HEK293 (cell line): ENCODE results near the gene SEMA3A.
A peak's percentile ranks its signal among the peaks of the same experiment; 100 is the strongest.

Experiments used
- CTCF ChIA-PET: fragments of 350-600 bp; formaldehyde crosslinking; extraction: SDS; loops from one replicate; lab custom pipeline; 2021; ENCODE audit warnings: antibody characterized with exemption; lab: Yijun Ruan, JAX
- POLR2A ChIA-PET: fragments of 300-600 bp; formaldehyde crosslinking; extraction: SDS; loops from one replicate; lab custom pipeline; 2020; ENCODE audit warnings: antibody characterized with exemption, inconsistent platforms; lab: Yijun Ruan, JAX
- H3K27ac ChIP-seq: fragments of 200-500 bp; sonication (Bioruptor generic); 2 replicates; pipeline ENCODE4 v1.5.1; 2014; ENCODE audit warnings: low read depth, low read length, control low read depth, inconsistent platforms; ENCODE audit errors: extremely low read depth
- H3K36me3 ChIP-seq, 2 experiments: fragments of 200-500 bp in 1 of 2; sonication (Bioruptor generic) in 1 of 2; 1 replicate in 1 of 2; 2 replicates in 1 of 2; pipeline ENCODE4 v1.5.1; 2014 to 2017; ENCODE audit warnings: inconsistent platforms in 2 of 2, low read length in 2 of 2; ENCODE audit not compliant: control insufficient read depth in 2 of 2, insufficient read depth in 1 of 2
- H3K4me1 ChIP-seq: fragments of 200-500 bp; sonication (Bioruptor generic); 2 replicates; pipeline ENCODE4 v1.5.1; 2014; ENCODE audit warnings: mild to moderate bottlenecking, low read length, inconsistent platforms; ENCODE audit not compliant: control insufficient read depth, insufficient read depth
- H3K4me3 ChIP-seq: 2 replicates; pipeline ENCODE4 v1.5.1; 2011; ENCODE audit warnings: low read depth, mild to moderate bottlenecking, control low read depth, low read length, moderate library complexity
- H3K9me3 ChIP-seq: fragments of 200-500 bp; sonication (Bioruptor generic); 2 replicates; pipeline ENCODE4 v1.5.1; 2014; ENCODE audit warnings: low read depth, low read length, inconsistent platforms; ENCODE audit not compliant: control insufficient read depth, insufficient read depth
- EGR2 ChIP-seq: fragments of 450-650 bp; formaldehyde crosslinking; IDR thresholded peaks from 2 replicates; pipeline ENCODE4 v1.5.1; 2016; ENCODE audit warnings: low read depth, missing biosample characterization, missing genetic modification characterization
- FEZF1 ChIP-seq: fragments of 450-650 bp; formaldehyde crosslinking; IDR thresholded peaks from 2 replicates; pipeline ENCODE4 v1.5.1; 2016; ENCODE audit warnings: missing biosample characterization, missing genetic modification characterization
- GLI4 ChIP-seq: fragments of 450-650 bp; formaldehyde crosslinking; IDR thresholded peaks from 2 replicates; pipeline ENCODE4 v1.5.1; 2016; ENCODE audit warnings: missing biosample characterization, missing genetic modification characterization
- OSR2 ChIP-seq: fragments of 450-650 bp; formaldehyde crosslinking; IDR thresholded peaks from 2 replicates; pipeline ENCODE4 v1.5.1; 2016; ENCODE audit warnings: missing biosample characterization, missing genetic modification characterization
- PBX3 ChIP-seq: sonication (generic); formaldehyde crosslinking; IDR thresholded peaks from 2 replicates; pipeline ENCODE4 v1.8.1; 2022; ENCODE audit warnings: mild to moderate bottlenecking, moderate library complexity, missing genetic modification reagents
- WT1 ChIP-seq: fragments of 450-650 bp; formaldehyde crosslinking; IDR thresholded peaks from 2 replicates; pipeline ENCODE4 v1.5.1; 2016; ENCODE audit warnings: missing biosample characterization, missing genetic modification characterization
- ZNF2 ChIP-seq: fragments of 450-650 bp; formaldehyde crosslinking; IDR thresholded peaks from 2 replicates; pipeline ENCODE4 v1.5.1; 2016; ENCODE audit warnings: missing biosample characterization, missing genetic modification characterization
- ZNF266 ChIP-seq: fragments of 450-650 bp; formaldehyde crosslinking; IDR thresholded peaks from 2 replicates; pipeline ENCODE4 v1.5.1; 2016; ENCODE audit warnings: missing biosample characterization, missing genetic modification characterization, low read depth
- ZNF398 ChIP-seq: fragments of 450-650 bp; formaldehyde crosslinking; IDR thresholded peaks from 2 replicates; pipeline ENCODE4 v1.5.1; 2017; ENCODE audit warnings: missing biosample characterization, missing genetic modification characterization
- ZNF433 ChIP-seq: fragments of 450-650 bp; formaldehyde crosslinking; IDR thresholded peaks from 2 replicates; pipeline ENCODE4 v1.5.1; 2016; ENCODE audit warnings: missing biosample characterization, missing genetic modification characterization, low read depth
- ZNF501 ChIP-seq: fragments of 450-650 bp; formaldehyde crosslinking; IDR thresholded peaks from 2 replicates; pipeline ENCODE4 v1.5.1; 2016; ENCODE audit warnings: missing biosample characterization, missing genetic modification characterization
- ZNF701 ChIP-seq: fragments of 450-650 bp; formaldehyde crosslinking; IDR thresholded peaks from 2 replicates; pipeline ENCODE4 v1.5.1; 2016; ENCODE audit warnings: missing biosample characterization, missing genetic modification characterization
- ZNF776 ChIP-seq: fragments of 450-650 bp; formaldehyde crosslinking; IDR thresholded peaks from 2 replicates; pipeline ENCODE4 v1.5.0; 2017; ENCODE audit warnings: missing biosample characterization, missing genetic modification characterization, borderline replicate concordance
- ZNF843 ChIP-seq: fragments of 450-650 bp; formaldehyde crosslinking; IDR thresholded peaks from 2 replicates; pipeline ENCODE4 v1.5.1; 2016; ENCODE audit warnings: missing biosample characterization, missing genetic modification characterization
- ZSCAN5A ChIP-seq: fragments of 450-650 bp; formaldehyde crosslinking; IDR thresholded peaks from 2 replicates; pipeline ENCODE4 v1.5.1; 2016; ENCODE audit warnings: missing biosample characterization, missing genetic modification characterization

SEMA3A gene

GRCh38 chr7:84113906-84114850 is 80.4 kb downstream of the SEMA3A start:
- Histone ChIP-seq H3K9me3 (no peaks in the 10 kb centered on the region), H3K4me1 (peaks cover 20% of the 10 kb centered on the region), H3K27ac (peak overlapping the region; percentile 42; the same call in 1 of the 2 replicates), H3K4me3 (no peak overlapping the region), H3K36me3 (no peaks in the 10 kb centered on the region)
- no peak for TF ChIP-seq ZNF843 (tag by site-specific recombination)
- TF ChIP-seq ZNF501 (tag by site-specific recombination), result no peak
- no peak for TF ChIP-seq ZNF266
- TF ChIP-seq EGR2 (tag by site-specific recombination), result no peak
- TF ChIP-seq FEZF1 (tag by site-specific recombination), result peak; percentile 42; the same call in 1 of the 2 replicates
- TF ChIP-seq ZSCAN5A (tag by site-specific recombination), result no peak
- no peak for TF ChIP-seq ZNF398
- no peak for TF ChIP-seq ZNF433 (tag by site-specific recombination)
- no peak for TF ChIP-seq PBX3 (CRISPR knock-in tag)
- TF ChIP-seq OSR2 (tag by site-specific recombination), result 0 out of 2 replicates have a peak, but pooled peaks have one; percentile 10
- ChIA-PET POLR2A (no interaction called here), CTCF (interaction anchor here (0.5 kb wide), 1 partner anchor 909 kb away, joined by 4 read pairs; no protein-coding TSS in a partner anchor)

- peak overlapping the region; percentile 42; the same call in 1 of the 2 replicates for H3K27ac ChIP-seq
- TF ChIP-seq GLI4 (tag by site-specific recombination) (no peak), ZNF701 (no peak)
- H3K4me1 ChIP-seq, result peaks cover 20% of the 10 kb centered on the region
- no peaks in the 10 kb centered on the region for H3K9me3 ChIP-seq
- H3K4me3 ChIP-seq, result no peak overlapping the region
- ChIA-PET POLR2A (no interaction called here), CTCF (no interaction called here)
- H3K36me3 ChIP-seq, result no peaks in the 10 kb centered on the region
Measured at GRCh38 chr7:84113286-84113685, 81.3 kb downstream of the SEMA3A start.

GRCh38 chr7:84112771-84113170 is 81.8 kb downstream of the SEMA3A start:
- H3K36me3 ChIP-seq, result no peaks in the 10 kb centered on the region
- ChIA-PET CTCF (no interaction called here), POLR2A (no interaction called here)
- TF ChIP-seq ZNF776 (tag by site-specific recombination) (no peak), ZNF2 (tag by site-specific recombination) (no peak), WT1 (tag by site-specific recombination) (no peak)
- H3K4me1 ChIP-seq, result peaks cover 20% of the 10 kb centered on the region
- H3K4me3 ChIP-seq, result no peak overlapping the region
- no peaks in the 10 kb centered on the region for H3K9me3 ChIP-seq
- H3K27ac ChIP-seq, result no peak overlapping the region
